Breast epithelium (tissue), 4 donors: ENCODE measurements around the gene RHOT2. TPM values are rescaled to one million over a fixed set of nuclear protein-coding genes. Genes with fewer than 3 reads are reported as not detected.
A peak's percentile ranks its signal among the peaks of the same experiment; 100 is the strongest.

Experiments used
- DNase-seq, 2 donors: peaks; one replicate each; pipeline ENCODE4 v3.0.0-alpha.2; 2019; ENCODE audit warnings: low spot score in 2 of 2
- H3K27ac ChIP-seq, 2 donors: fragments of 200-600 bp; sonication (generic) in 1 of 2; one replicate each; pipeline ENCODE4 v1.5.1; 2016 to 2019; ENCODE audit warnings: mild to moderate bottlenecking in 1 of 2
- H3K27me3 ChIP-seq, 2 donors: fragments of 200-600 bp; sonication (generic) in 1 of 2; one replicate each; pipeline versions ENCODE4 v1.5.1 to v1.6.0; 2017 to 2019; ENCODE audit warnings: control low read depth in 1 of 2, mild to moderate bottlenecking in 1 of 2
- H3K36me3 ChIP-seq: fragments of 200-600 bp; one replicate; pipeline ENCODE4 v1.5.1; 2019
- H3K4me1 ChIP-seq, 2 donors: fragments of 200-600 bp; sonication (generic); one replicate each; pipeline ENCODE4 v1.5.1; 2016 to 2019; ENCODE audit warnings: control low read depth in 1 of 2
- H3K4me3 ChIP-seq, 3 donors: fragments of 200-600 bp; sonication (generic); 1 replicate in 2 of 3; 2 replicates in 1 of 3; pipeline ENCODE4 v1.5.1; 2016 to 2019; ENCODE audit warnings: mild to moderate bottlenecking in 3 of 3, moderate library complexity in 2 of 3
- H3K9me3 ChIP-seq, 2 donors: fragments of 200-600 bp; sonication (generic) in 1 of 2; one replicate each; pipeline ENCODE4 v1.5.1; 2016 to 2019; ENCODE audit warnings: control low read depth in 1 of 2
- POLR2A ChIP-seq: fragments of 450-650 bp; IDR thresholded peaks from one replicate; pipeline ENCODE4 v1.6.1; 2016; ENCODE audit warnings: antibody characterized with exemption, mild to moderate bottlenecking, moderate library complexity
- POLR2AphosphoS5 ChIP-seq, 3 donors: sonication (generic); formaldehyde crosslinking; IDR thresholded peaks; one replicate each; pipeline ENCODE4 v1.6.1; 2017; ENCODE audit warnings: antibody characterized with exemption in 3 of 3
- intact Hi-C: fragments of 100-400 bp; cut with DNase I; formaldehyde crosslinking; loops from one replicate; pipeline ENCODE4 v1.15.1; 2023; ENCODE audit warnings: low total_unique reads
- total RNA-seq, 3 donors: library from RNA; depleted of rRNA; stranded (reverse); fragments of >200 nt; gene quantifications; one replicate each; pipeline ENCODE4 v1.1.0, GENCODE V29; 2016
- TF ChIP-seq, protein P1 (sequence below), 3 donors: fragments of 450-650 bp; IDR thresholded peaks; one replicate each; pipeline ENCODE4 v1.5.1; 2016 to 2017; ENCODE audit warnings: antibody characterized with exemption in 3 of 3, mild to moderate bottlenecking in 3 of 3, moderate library complexity in 3 of 3

The RHOT2 gene
- total RNA-seq, 3 donors from 2014 or later, result 39.4 to 90.8 (median 66.9) TPM

DNA sequence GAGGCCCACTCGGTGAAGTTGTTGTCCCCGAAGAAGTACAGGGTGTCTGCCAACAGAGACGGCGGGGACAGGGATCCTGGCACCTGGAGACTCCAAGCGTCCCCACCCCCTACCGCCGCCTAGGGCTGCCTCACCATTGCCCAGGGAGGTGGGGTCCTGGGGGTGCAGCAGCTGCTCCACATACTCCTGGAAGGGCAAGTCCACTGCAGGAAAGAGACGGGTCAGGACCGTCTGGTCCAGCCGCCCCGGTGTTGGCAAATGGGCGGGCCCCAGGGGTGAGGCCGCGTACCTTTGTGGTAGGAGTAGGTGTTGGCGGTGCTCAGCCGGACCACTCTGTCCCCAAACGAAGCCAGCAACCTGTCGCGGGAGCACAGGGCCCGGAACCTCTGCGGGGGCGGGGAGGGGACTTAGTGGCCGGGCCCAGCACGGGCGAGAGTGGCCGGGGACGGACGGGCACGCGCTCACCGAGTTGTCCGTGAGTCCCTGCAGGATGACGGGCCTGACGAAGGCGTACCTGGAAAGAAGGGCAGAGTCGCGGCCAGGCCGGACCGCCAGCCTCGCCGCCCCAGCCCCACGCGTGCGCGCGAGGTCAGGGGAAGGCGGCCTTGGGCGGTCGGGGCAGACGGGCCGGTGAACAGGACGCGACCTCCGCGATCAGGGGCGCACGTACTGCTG is 15.6 kb downstream of the RHOT2 start:
- Histone ChIP-seq H3K4me3 (peak overlapping the region; percentile 62 to 90 (median 76)), H3K27me3 (no peaks in the 10 kb centered on the region), H3K9me3 (no peaks in the 10 kb centered on the region), H3K36me3 (no peaks in the 10 kb centered on the region), H3K4me1 (peaks cover 17 to 37% of the 10 kb centered on the region in 2 donors), H3K27ac (peak overlapping the region; percentile 79 to 93)
- TF ChIP-seq POLR2A, result no peak
- TF ChIP-seq, protein P1, sequence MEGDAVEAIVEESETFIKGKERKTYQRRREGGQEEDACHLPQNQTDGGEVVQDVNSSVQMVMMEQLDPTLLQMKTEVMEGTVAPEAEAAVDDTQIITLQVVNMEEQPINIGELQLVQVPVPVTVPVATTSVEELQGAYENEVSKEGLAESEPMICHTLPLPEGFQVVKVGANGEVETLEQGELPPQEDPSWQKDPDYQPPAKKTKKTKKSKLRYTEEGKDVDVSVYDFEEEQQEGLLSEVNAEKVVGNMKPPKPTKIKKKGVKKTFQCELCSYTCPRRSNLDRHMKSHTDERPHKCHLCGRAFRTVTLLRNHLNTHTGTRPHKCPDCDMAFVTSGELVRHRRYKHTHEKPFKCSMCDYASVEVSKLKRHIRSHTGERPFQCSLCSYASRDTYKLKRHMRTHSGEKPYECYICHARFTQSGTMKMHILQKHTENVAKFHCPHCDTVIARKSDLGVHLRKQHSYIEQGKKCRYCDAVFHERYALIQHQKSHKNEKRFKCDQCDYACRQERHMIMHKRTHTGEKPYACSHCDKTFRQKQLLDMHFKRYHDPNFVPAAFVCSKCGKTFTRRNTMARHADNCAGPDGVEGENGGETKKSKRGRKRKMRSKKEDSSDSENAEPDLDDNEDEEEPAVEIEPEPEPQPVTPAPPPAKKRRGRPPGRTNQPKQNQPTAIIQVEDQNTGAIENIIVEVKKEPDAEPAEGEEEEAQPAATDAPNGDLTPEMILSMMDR (IDR thresholded peaks at IDR 0.05), result no peak
- TF ChIP-seq POLR2AphosphoS5 (IDR thresholded peaks at IDR 0.05), result no peak
- DNase-seq, result no peak
- intact Hi-C loops, result no loop called here

DNA sequence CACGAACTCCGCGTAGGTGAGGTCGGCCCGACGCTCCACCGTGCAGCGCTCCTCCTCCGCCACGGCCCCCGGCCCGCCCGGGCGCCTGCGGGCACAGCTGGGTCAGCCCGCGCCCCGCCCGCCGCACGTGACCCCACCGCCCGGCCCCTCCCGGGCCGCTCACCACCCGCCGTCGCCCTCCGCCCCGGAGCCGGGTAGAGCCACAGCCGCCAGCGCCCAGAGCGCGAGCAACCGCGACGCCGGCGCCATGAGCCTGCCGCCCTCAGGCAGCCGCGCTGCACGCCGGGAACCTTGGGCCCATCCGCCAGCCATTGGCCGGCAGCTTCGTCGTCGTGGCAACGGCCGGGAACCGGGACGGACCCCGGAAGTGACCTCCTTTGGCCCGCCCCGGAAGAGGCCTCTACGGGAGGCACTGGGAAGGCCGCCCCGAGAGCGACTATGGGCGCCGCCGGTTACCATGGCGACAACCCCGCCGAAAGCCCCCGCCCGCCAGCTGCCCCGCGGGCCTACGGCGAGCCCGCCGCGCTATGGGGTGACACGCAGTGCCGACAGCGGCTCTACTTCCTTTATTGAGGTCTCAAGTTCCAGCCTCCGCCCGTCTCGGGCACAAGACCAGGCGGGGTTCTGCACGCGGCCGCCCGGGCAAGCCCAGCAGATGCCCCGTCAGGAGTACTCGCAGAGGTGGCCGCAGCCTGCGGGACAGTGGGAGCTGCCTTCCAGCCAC is 16.3 kb downstream of the RHOT2 start, which contains the start of gene JMJD8:
JMJD8 (minus strand) TSS at position 264 of the 724 bp plus-strand sequence; CDS start at position 249, 15 bp downstream.
- Histone ChIP-seq H3K27ac (peak within 1 kb of the TSS; percentile 79 to 93), H3K36me3 (no peaks in the 10 kb centered on the region), H3K4me1 (peaks cover 21 to 37% of the 10 kb centered on the region in 2 donors), H3K4me3 (peak within 1 kb of the TSS; percentile 62 to 90 (median 76)), H3K9me3 (no peaks in the 10 kb centered on the region), H3K27me3 (no peaks in the 10 kb centered on the region)
- intact Hi-C loops, result no loop called here
- DNase-seq, result peak; percentile 95 to 97
- TF ChIP-seq, protein P1 (IDR thresholded peaks at IDR 0.05), result no peak
- peak; percentile 38 for TF ChIP-seq POLR2A
- peak; percentile 69 to 89 (median 80) for TF ChIP-seq POLR2AphosphoS5 (IDR thresholded peaks at IDR 0.05)

DNA sequence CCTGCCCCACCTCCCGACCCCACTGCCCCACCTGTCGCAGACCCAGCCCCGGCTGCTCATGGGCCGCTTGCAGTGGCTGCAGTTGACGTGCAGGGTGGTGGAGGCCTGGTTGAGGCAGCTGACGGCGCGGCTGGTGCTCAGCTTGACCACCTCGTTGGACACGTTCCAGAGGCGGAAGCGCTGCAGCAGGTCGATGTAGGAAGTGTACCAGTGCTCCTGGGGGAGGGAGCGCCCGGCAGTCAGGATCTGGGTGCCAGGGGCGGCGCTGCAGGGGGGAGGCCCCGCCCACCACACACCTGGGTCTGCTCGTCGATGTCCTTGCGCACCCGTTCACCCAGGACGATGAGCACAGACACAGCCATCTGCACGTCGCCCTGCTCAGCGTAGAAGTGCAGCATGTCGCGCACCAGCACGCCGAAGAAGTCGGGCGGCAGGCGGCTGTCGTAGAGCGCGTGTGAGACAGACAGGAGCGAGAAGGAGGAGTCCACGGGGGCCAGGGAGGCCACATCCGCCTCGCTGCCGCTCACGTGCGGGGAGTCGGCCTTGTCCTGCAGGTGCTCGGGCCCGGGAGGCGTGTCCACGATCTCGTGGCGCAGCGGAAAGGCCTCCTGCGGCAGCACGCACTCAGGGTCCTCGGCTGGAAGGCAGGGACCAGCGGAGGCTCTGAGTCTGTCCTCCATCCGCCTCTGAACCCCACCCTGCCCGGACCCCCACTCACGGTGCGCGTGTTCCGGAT is 17.2 kb downstream of the RHOT2 start:
- Histone ChIP-seq H3K9me3 (no peaks in the 10 kb centered on the region), H3K27ac (peak overlapping the region; percentile 79 to 93), H3K4me3 (peak overlapping the region; percentile 62 to 90 (median 76)), H3K27me3 (no peaks in the 10 kb centered on the region), H3K36me3 (no peaks in the 10 kb centered on the region), H3K4me1 (peaks cover 27 to 43% of the 10 kb centered on the region in 2 donors)
- TF ChIP-seq, protein P1 (IDR thresholded peaks at IDR 0.05), result no peak
- no peak for TF ChIP-seq POLR2A
- no peak for TF ChIP-seq POLR2AphosphoS5 (IDR thresholded peaks at IDR 0.05)
- DNase-seq, result no peak
- intact Hi-C loops, result no loop called here

DNA sequence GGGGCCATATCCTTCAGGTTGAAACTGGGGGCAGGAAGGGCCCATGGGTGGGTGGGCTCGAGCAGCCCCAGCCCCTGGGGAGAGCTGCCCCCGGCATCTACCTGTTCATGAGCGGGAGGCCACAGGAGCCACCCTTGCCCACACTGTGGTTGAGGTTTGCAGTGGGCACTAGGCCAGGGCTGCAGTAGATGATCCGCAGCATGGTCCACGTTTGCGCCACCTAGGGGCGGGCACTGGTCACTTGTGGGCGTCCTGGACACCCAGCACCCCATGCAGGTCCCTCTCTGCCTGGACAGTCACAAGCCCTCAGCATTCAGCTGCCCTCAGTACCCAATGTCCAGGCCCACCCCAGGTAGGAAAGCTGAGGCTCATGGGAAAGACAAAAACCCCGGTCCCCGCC is 18.0 kb downstream of the RHOT2 start:
- DNase-seq, result no peak
- H3K27ac ChIP-seq, result no peak overlapping the region
- TF ChIP-seq POLR2AphosphoS5 (IDR thresholded peaks at IDR 0.05) (no peak), POLR2A (no peak)
- TF ChIP-seq, protein P1 (IDR thresholded peaks at IDR 0.05), result peak in 1 of 3 donors; percentile 8
- H3K36me3 ChIP-seq, result no peaks in the 10 kb centered on the region
- no peaks in the 10 kb centered on the region for H3K27me3 ChIP-seq
- H3K9me3 ChIP-seq, result no peaks in the 10 kb centered on the region
- intact Hi-C loops, result no loop called here
- peaks cover 25 to 45% of the 10 kb centered on the region in 2 donors for H3K4me1 ChIP-seq
- no peak overlapping the region for H3K4me3 ChIP-seq
